Measurements from ENCODE around the gene OBI1. TPM values are rescaled to one million over a fixed set of nuclear protein-coding genes. Genes with fewer than 3 reads are reported as not detected.

OBI1 gene
- total and polyA plus RNA-seq, 10 of the 15 experiments (the other 5 are each of a cell fraction or from before 2014, with no cell fraction given): 15.5 to 34.2 (median 22.0) TPM

GRCh38 chr13:78657699-78658629 lies 991 bp downstream of the OBI1 start:
- FAIRE-seq (no peak), DNase-seq (ENCODE audit: low read depth, low spot score) (no peak), ATAC-seq (peak; percentile 49)
- SMC1A ChIA-PET (ENCODE audit: uncharacterized antibody, unreplicated experiment): interaction anchor here (1.0 kb wide), 2 partner anchors 20 to 36 kb away, joined by 3 read pairs; no protein-coding TSS in a partner anchor
- Histone ChIP-seq H3K36me3 (ENCODE audit: control insufficient read depth in 2 of 2, insufficient read depth in 2 of 2, low read length in 1 of 2) (no peaks in the 10 kb centered on the region), H3K4me1 (ENCODE audit: control insufficient read depth, insufficient read depth, low read length) (no peaks in the 10 kb centered on the region; the same call in 1 of the 2 replicates), H4K20me1 (ENCODE audit: control insufficient read depth, insufficient read depth) (no peaks in the 10 kb centered on the region), H3K4me3 (peak overlapping the region; percentile 76), H3K9ac (ENCODE audit: control insufficient read depth, insufficient read depth, low read length) (peak overlapping the region; percentile 94), H3K79me2 (ENCODE audit: control insufficient read depth, insufficient read depth, low read length) (peaks cover 54% of the 10 kb centered on the region), H3K27ac (ENCODE audit: control insufficient read depth, insufficient read depth) (peak overlapping the region; percentile 86), H2AFZ (ENCODE audit: control insufficient read depth, low read depth, low read length) (peak overlapping the region; percentile 92), H3K9me3 (replicated peaks; ENCODE audit: control insufficient read depth, insufficient read depth, low read length) (no peaks in the 10 kb centered on the region), H3K27me3 (replicated peaks in 1 of 2; ENCODE audit: control insufficient read depth in 2 of 2, insufficient read depth in 2 of 2, low read length in 1 of 2) (no peaks in the 10 kb centered on the region), H3K4me2 (ENCODE audit: control insufficient read depth, insufficient read depth) (peak overlapping the region; percentile 84)
- in situ Hi-C loops (cut with MboI): no loop called here
- TF ChIP-seq, protein P1, sequence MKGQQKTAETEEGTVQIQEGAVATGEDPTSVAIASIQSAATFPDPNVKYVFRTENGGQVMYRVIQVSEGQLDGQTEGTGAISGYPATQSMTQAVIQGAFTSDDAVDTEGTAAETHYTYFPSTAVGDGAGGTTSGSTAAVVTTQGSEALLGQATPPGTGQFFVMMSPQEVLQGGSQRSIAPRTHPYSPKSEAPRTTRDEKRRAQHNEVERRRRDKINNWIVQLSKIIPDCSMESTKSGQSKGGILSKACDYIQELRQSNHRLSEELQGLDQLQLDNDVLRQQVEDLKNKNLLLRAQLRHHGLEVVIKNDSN (IDR thresholded peaks at IDR 0.05; ENCODE audit: borderline replicate concordance, extremely low read length, insufficient read depth, low read depth, low read length): no peak
- no peak for TF ChIP-seq GABPA (IDR thresholded peaks at IDR 0.05; ENCODE audit: low read depth)
- no peak for TF ChIP-seq CBX3 (IDR thresholded peaks at IDR 0.05; ENCODE audit: borderline replicate concordance, low read depth)
- no peak for TF ChIP-seq PAX5 (IDR thresholded peaks at IDR 0.05; ENCODE audit: borderline replicate concordance, low read depth, low read length)
- TF ChIP-seq, protein P2, sequence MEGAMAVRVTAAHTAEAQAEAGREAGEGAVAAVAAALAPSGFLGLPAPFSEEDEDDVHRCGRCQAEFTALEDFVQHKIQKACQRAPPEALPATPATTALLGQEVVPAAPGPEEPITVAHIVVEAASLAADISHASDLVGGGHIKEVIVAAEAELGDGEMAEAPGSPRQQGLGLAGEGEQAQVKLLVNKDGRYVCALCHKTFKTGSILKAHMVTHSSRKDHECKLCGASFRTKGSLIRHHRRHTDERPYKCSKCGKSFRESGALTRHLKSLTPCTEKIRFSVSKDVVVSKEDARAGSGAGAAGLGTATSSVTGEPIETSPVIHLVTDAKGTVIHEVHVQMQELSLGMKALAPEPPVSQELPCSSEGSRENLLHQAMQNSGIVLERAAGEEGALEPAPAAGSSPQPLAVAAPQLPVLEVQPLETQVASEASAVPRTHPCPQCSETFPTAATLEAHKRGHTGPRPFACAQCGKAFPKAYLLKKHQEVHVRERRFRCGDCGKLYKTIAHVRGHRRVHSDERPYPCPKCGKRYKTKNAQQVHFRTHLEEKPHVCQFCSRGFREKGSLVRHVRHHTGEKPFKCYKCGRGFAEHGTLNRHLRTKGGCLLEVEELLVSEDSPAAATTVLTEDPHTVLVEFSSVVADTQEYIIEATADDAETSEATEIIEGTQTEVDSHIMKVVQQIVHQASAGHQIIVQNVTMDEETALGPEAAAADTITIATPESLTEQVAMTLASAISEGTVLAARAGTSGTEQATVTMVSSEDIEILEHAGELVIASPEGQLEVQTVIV (IDR thresholded peaks at IDR 0.05; ENCODE audit: borderline replicate concordance, partially characterized antibody): no peak
- TF ChIP-seq, protein P3, sequence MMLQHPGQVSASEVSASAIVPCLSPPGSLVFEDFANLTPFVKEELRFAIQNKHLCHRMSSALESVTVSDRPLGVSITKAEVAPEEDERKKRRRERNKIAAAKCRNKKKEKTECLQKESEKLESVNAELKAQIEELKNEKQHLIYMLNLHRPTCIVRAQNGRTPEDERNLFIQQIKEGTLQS (IDR thresholded peaks at IDR 0.05; ENCODE audit: borderline replicate concordance, extremely low read depth, low read depth, low read length): no peak
- no peak for TF ChIP-seq CEBPZ (IDR thresholded peaks at IDR 0.05; ENCODE audit: low read depth, low read length)
- no peak for TF ChIP-seq ZNF217 (IDR thresholded peaks at IDR 0.05)
- TF ChIP-seq SREBF1 (IDR thresholded peaks at IDR 0.05; ENCODE audit: low read length): no peak
- TF ChIP-seq ZNF207 (IDR thresholded peaks at IDR 0.05; ENCODE audit: borderline replicate concordance): no peak
- TF ChIP-seq CBFB (IDR thresholded peaks at IDR 0.05; ENCODE audit: low read depth): no peak
- TF ChIP-seq EGR1 (IDR thresholded peaks at IDR 0.05; ENCODE audit: borderline replicate concordance in 1 of 2, low read depth in 2 of 2, low read length in 2 of 2): no peak
- no peak for TF ChIP-seq RUNX3 (IDR thresholded peaks at IDR 0.05; ENCODE audit: low read length)
- TSS peak; percentile 64 for BruUV-seq (replicated peaks)
- 7% methylated on average over 12 of the region's 12 CpGs for WGBS (ENCODE audit: insufficient coverage, insufficient replicate concordance, low lambda C conversion rate, missing lambda C conversion rate)
- intact Hi-C loops (cut with micrococcal nuclease; ENCODE audit: unreplicated experiment): loop anchor here (10.0 kb wide), 1 partner anchor 397 kb away; no protein-coding TSS in a partner anchor
- POLR2A ChIA-PET: no interaction called here
- CTCF ChIA-PET: interaction anchor here (1.4 kb wide), 1 partner anchor 12 kb away, joined by 3 read pairs; no protein-coding TSS in a partner anchor
- RAD21 ChIA-PET (ENCODE audit: unreplicated experiment): no interaction called here
